SH-SY5Y (cell line): ENCODE results near the gene TREM2.

Source experiments
- GATA2 ChIP-seq: IDR thresholded peaks from 2 replicates; pipeline ENCODE4 v1.6.1; 2011; ENCODE audit warnings: mild to moderate bottlenecking, low read depth, low read length
- GATA3 ChIP-seq: IDR thresholded peaks from 2 replicates; pipeline ENCODE4 v1.6.1; 2011; ENCODE audit warnings: low read depth, mild to moderate bottlenecking, low read length, moderate library complexity

DNA sequence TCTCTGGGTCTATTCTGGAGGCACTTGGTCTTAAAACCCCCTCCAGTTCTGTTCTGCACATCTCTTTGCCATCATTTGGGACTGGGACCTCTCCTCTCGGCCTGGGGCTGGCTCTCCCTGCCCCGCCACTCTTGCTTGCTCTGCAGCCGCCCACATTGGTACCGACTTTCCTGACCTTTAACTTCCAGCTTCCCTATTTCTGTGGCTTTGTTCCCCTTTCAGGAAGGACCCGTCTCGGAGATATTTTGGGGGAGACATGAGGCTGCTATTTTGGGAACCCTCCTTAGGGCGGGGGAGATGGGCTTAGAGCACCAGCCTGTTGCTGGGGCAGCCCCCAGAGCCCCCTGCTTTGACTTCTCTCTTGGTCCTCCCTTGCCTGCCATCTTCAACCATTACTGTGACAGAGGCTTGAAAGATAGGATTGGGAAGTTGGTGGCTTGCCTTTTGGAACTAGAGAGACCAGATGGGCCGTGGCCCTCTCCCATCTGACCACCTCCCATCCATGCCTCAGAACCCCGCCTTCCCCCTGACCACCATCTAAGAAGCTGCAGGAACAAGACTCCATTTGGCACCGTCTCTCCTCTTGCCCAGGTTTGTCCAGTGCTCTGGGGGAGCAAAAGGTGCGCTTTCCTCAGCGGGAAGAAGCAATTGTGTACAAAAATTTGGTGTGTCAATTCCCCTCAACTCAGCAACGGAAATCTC, 914 bp downstream of the TREM2 start:
- TF ChIP-seq GATA2 (no peak), GATA3 (no peak)
